Lower lobe of right lung (tissue), 2 donors: ENCODE measurements around the gene RALGDS. TPM values are rescaled to one million over a fixed set of nuclear protein-coding genes. Genes with fewer than 3 reads are reported as not detected.
"Not testable (repeated sequence)": the region's sequence is repeated elsewhere in the genome, so short reads cannot be mapped to it uniquely, and the experiment has no call there.

Experiments
- ATAC-seq, 2 donors: fragments of 200-7000 bp; cut with Tn5 transposase; one replicate each; pipeline ENCODE4 v1.9.1; 2020 to 2022; ENCODE audit warnings: mild to moderate bottlenecking in 2 of 2, moderate library complexity in 2 of 2
- DNase-seq: peaks from one replicate; pipeline ENCODE4 v3.0.0-alpha.2; 2020
- H3K27ac ChIP-seq: fragments of 200-600 bp; one replicate; pipeline ENCODE4 v1.8.0; 2022
- H3K27me3 ChIP-seq: fragments of 200-600 bp; one replicate; pipeline ENCODE4 v1.8.0; 2022; ENCODE audit warnings: low read depth
- H3K36me3 ChIP-seq: fragments of 200-600 bp; one replicate; pipeline ENCODE4 v1.8.0; 2022; ENCODE audit warnings: mild to moderate bottlenecking
- H3K4me1 ChIP-seq: fragments of 200-600 bp; one replicate; pipeline ENCODE4 v1.8.0; 2022
- H3K4me3 ChIP-seq: fragments of 200-600 bp; one replicate; pipeline ENCODE4 v1.8.0; 2022; ENCODE audit warnings: mild to moderate bottlenecking
- H3K9me3 ChIP-seq: fragments of 200-600 bp; one replicate; pipeline ENCODE4 v1.8.0; 2022
- intact Hi-C: fragments of 100-400 bp; cut with DNase I; formaldehyde crosslinking; loops from one replicate; pipeline ENCODE4 v1.11.0; 2022
- long read RNA-seq: library from polyadenylated mRNA; unstranded; transcript quantifications from one replicate; pipeline ENCODE4 v2.0.0, GENCODE V29; 2021
- total RNA-seq: library from RNA; stranded (reverse); fragmentation: NEBNext Ultra II Directional; extraction: Animal tissue kit (Norgen Biotek cat#: 25700); gene quantifications from one replicate; pipeline ENCODE4 v1.2.1, GENCODE V29; 2021
- TF ChIP-seq, protein P1 (sequence below): fragments of 200-600 bp; IDR thresholded peaks from one replicate; pipeline ENCODE4 v1.8.0; 2022; ENCODE audit warnings: antibody characterized with exemption, mild to moderate bottlenecking
- donor health status: DM: no; HTN: yes; CAD: no; lungs with severe emphysema.

Gene RALGDS
- total RNA-seq = 71.1 TPM
- long read RNA-seq, transcript RALGDS-202 (18 exons, 3,634 nt) = major isoform, 11 of 88 reads
- long read RNA-seq, transcript RALGDS-205 (18 exons, 3,801 nt) = minor isoform, 10 of 88 reads
- long read RNA-seq, transcript RALGDS-201 (18 exons, 3,598 nt) = minor isoform, 5 of 88 reads
- long read RNA-seq, transcript RALGDS-214 (2 exons, 403 nt) = minor isoform, 6 of 88 reads
- long read RNA-seq, partial matches to known transcripts = 19 of 88 reads
- long read RNA-seq, other reads (novel, unspliced or antisense) = 32 of 88 reads

DNA sequence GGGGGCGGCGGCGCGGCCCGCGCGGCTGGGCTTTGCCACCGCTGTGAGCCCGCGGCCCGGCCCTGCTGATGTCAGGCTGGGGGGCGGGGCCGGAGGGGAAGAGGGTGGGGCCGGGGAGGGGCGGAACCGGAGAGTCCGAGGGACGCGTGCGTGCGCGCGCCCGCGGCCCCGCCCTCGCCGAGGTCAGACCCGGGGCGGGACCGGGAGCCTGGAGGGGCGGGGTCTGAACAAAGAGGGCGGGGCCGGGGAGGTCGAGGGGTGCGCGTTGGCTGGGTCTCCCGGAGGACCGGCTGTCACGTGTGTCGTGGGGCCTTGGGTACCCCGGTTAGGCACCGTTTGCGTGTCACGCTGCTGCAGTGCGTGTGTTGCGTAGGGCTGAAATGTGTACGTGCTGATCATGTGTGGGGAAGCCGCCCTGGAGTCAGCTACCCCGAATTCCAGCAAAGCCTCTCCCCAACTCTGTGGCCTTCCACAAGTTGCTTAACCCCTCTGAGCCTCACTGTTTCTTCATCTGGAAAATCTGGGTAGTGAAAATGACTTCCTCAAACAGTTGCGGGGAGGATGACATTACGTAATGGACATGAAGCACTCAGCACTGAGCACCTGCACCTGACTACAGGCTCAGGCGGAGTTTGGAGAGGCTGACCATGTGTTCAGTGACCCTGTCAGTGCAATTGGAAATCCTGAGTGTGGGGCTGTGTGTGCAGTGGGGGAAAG is at the start of gene RALGDS:
Gene RALGDS, minus strand, starts transcription at position 43 of the 717 bp plus-strand sequence. CDS start 86 bp downstream, outside the sequence.
- peaks cover 79% of the 10 kb centered on the region for H3K4me1 ChIP-seq
- H3K36me3 ChIP-seq = no peaks in the 10 kb centered on the region
- peak within 1 kb of the TSS; percentile 89 for H3K27ac ChIP-seq
- no peaks in the 10 kb centered on the region for H3K9me3 ChIP-seq
- H3K4me3 ChIP-seq = peak within 1 kb of the TSS; percentile 85
- H3K27me3 ChIP-seq = no peaks in the 10 kb centered on the region
- intact Hi-C loops = no loop called here
- ATAC-seq (peak; percentile 91 to 94), DNase-seq (peak; percentile 93)
- TF ChIP-seq, protein P1, sequence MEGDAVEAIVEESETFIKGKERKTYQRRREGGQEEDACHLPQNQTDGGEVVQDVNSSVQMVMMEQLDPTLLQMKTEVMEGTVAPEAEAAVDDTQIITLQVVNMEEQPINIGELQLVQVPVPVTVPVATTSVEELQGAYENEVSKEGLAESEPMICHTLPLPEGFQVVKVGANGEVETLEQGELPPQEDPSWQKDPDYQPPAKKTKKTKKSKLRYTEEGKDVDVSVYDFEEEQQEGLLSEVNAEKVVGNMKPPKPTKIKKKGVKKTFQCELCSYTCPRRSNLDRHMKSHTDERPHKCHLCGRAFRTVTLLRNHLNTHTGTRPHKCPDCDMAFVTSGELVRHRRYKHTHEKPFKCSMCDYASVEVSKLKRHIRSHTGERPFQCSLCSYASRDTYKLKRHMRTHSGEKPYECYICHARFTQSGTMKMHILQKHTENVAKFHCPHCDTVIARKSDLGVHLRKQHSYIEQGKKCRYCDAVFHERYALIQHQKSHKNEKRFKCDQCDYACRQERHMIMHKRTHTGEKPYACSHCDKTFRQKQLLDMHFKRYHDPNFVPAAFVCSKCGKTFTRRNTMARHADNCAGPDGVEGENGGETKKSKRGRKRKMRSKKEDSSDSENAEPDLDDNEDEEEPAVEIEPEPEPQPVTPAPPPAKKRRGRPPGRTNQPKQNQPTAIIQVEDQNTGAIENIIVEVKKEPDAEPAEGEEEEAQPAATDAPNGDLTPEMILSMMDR = no peak

DNA sequence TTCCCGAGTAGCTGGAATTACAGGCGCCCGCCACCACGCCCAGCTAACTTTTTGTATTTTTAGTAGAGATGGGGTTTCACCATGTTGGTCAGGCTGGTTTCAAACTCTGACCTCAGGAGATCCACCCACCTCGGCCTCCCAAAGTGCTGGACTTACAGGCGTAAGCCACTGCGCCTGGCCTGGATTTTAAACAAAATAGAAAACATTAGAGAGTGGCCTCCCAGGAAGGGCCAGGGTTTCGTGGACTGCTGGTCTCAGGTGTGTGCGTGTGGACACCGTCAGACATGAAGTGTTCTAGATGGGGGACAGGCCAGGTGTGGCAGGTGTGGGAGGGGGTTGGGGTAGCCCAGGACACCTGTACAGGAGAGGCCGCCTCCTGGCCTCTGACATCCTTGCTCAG is 49.7 kb upstream of the RALGDS start:
- Histone ChIP-seq H3K36me3 (no peaks in the 10 kb centered on the region), H3K4me1 (no peaks in the 10 kb centered on the region), H3K27ac (no peak overlapping the region), H3K4me3 (no peak overlapping the region), H3K9me3 (no peaks in the 10 kb centered on the region), H3K27me3 (peaks cover 9% of the 10 kb centered on the region)
- intact Hi-C loops = no loop called here
- ATAC-seq (peak in 1 of 2 donors; percentile 27), DNase-seq (no peak)
- TF ChIP-seq, protein P1 = no peak

DNA sequence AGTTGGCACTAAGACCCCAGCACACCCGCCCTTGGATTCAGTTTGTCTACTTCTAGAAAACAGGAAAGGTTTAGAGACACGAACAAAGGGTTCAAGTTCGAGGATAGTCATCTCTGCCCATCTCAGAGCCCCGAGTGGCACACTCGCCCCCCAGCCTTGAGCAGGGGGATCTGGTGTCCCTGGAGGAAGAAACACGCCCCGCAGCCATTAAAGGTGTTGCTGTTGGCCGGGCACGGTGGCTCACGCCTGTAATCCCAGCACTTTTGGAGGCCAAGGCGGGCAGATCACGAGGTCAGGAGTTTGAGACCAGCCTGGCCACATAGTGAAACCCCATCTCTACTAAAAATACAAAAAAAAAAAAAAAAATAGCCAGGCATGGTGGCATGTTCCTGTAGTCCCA is 48.6 kb upstream of the RALGDS start:
- intact Hi-C loops, H3K36me3 ChIP-seq, H3K4me1 ChIP-seq, H3K27ac ChIP-seq, H3K4me3 ChIP-seq, H3K27me3 ChIP-seq, H3K9me3 ChIP-seq, ATAC-seq, DNase-seq: not testable (repeated sequence)

DNA sequence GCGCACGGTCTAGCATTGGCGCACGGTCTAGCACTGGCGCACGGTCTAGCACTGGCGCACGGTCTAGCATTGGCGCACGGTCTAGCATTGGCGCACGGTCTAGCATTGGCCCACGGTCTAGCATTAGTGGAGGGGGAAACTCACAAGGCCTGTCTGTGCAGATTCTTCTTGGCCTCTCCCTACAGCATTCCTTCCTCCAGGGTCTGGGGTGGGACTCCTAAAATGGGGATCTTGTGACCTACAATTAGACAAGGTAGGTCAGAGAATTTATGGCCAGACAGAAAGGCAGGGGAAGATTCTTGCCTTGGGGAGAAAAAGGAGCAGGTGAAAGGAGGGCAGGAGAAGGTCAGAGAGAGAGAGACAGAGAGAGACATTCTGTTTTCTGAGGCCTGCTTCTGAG is 48.1 kb upstream of the RALGDS start:
- DNase-seq (peak; percentile 37), ATAC-seq (no peak)
- Histone ChIP-seq H3K9me3 (no peaks in the 10 kb centered on the region), H3K4me1 (peaks cover 6% of the 10 kb centered on the region), H3K27ac (no peak overlapping the region), H3K4me3 (no peak overlapping the region), H3K27me3 (peaks cover 9% of the 10 kb centered on the region), H3K36me3 (no peaks in the 10 kb centered on the region)
- intact Hi-C loops = no loop called here
- TF ChIP-seq, protein P1 = no peak

DNA sequence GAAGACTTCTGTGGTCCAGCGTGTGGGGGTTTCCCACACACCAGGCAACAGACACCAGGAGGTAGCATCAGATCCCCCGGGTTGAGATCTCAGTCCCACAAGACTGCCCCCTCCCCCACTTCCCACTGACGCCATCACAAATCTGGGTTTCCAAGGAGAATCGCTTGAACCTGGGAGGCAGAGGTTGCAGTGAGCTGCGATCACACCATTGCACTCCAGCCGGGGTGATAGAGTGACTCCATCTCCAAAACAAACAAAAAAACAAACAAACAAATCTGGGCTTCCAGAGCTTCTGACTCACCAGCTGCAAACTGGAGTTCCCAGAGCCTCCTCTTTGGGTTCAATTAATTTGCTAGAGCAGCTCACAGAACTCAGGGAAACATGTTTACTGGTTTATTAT is 47.4 kb upstream of the RALGDS start:
- peaks cover 11% of the 10 kb centered on the region for H3K4me1 ChIP-seq
- H3K36me3 ChIP-seq = no peaks in the 10 kb centered on the region
- peak; percentile 9 for DNase-seq
- peaks cover 9% of the 10 kb centered on the region for H3K27me3 ChIP-seq
- intact Hi-C loops = no loop called here
- ATAC-seq = no peak
- TF ChIP-seq, protein P1 = no peak
- H3K9me3 ChIP-seq = no peaks in the 10 kb centered on the region
- no peak overlapping the region for H3K4me3 ChIP-seq
- H3K27ac ChIP-seq = no peak overlapping the region

DNA sequence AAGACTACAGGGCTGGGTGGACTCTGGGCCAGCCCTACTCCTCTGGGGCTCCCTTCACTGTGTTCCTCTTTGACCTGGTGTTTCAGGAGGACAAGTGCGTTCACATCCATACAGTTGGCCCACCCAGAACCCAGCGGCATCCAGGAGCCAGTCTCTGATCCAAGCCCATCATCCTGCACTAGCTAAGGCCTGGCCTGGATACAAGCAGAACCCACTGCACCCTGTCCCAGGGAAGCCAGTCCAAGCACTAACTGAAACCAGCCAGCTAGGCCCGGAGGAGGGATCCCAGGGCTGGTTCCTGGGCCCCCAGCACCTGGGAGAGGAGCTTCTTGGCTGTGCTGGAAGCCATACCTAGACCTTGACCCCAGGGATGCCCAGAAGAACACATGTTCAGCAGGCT is 46.7 kb upstream of the RALGDS start:
- peak; percentile 29 for DNase-seq
- H3K4me1 ChIP-seq = peaks cover 18% of the 10 kb centered on the region
- H3K9me3 ChIP-seq = no peaks in the 10 kb centered on the region
- peaks cover 9% of the 10 kb centered on the region for H3K27me3 ChIP-seq
- TF ChIP-seq, protein P1 = no peak
- no peak overlapping the region for H3K4me3 ChIP-seq
- intact Hi-C loops = no loop called here
- no peaks in the 10 kb centered on the region for H3K36me3 ChIP-seq
- no peak overlapping the region for H3K27ac ChIP-seq
- no peak for ATAC-seq
